Measurements from ENCODE around the gene SPI1.
A peak's percentile ranks its signal among the peaks of the same experiment; 100 is the strongest.

The SPI1 gene

GRCh38 chr11:47378010-47378835 lies at the start of gene SPI1:
SPI1 (minus strand) TSS chr11:47378547; CDS start chr11:47378353, 194 bp downstream.
- DNase-seq: no peak

DNA sequence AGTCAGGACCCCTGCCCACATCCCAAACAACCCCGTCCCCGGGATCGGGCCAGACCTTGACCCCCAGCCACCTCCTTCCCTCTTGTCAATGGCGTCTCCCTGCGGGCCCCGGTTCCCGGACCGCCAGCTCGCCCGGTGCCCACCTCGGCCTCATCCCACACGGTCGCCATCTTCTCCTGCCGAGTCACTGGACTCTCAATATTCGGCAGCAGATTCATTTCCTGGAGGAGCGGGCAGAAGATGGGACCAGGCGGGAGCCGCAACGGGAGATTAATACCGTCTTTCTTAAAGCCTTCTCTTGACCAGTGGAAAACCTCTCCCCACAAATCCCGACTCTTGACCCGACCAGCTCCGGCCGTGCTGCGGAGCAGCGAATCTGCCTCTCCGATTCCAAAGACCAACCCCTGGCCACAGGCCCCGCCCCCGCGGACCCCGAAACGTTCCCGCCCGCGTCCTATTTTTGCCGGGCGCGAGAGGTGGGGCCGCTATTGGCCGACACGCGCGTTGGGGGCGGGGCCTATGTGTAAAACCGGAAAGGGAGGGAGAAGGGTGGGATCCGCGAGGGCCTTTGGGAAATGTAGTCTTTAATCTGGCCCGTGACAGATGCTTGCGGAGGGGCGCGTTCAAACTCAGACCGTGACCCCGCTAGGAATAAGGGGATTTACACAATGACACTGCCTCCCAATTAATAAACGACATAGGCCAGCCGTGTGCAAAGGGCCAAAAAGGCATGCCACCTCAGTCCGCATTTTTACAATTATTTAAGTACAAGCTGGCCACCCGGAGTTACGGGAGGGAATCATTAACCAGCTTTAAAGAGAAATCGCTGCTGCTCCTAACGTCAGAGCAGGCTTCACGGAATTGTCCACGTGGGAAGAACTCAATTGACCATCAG lies 48.0 kb upstream of the SPI1 start, which contains the start of gene PSMC3:
PSMC3 (minus strand) TSS at position 378 of the 895 bp plus-strand sequence; CDS start at position 218, 160 bp downstream.
- DNase-seq: peak; percentile 90

GRCh38 chr11:47425611-47426010 lies 47.3 kb upstream of the SPI1 start:
- DNase-seq: no peak

- no peak for DNase-seq
Measured at GRCh38 chr11:47418454-47419259, 40.3 kb upstream of the SPI1 start.

GRCh38 chr11:47417712-47418111 lies 39.4 kb upstream of the SPI1 start:
- no peak for DNase-seq

- no peak for DNase-seq
Measured at GRCh38 chr11:47415949-47416472, 37.7 kb upstream of the SPI1 start.

DNA sequence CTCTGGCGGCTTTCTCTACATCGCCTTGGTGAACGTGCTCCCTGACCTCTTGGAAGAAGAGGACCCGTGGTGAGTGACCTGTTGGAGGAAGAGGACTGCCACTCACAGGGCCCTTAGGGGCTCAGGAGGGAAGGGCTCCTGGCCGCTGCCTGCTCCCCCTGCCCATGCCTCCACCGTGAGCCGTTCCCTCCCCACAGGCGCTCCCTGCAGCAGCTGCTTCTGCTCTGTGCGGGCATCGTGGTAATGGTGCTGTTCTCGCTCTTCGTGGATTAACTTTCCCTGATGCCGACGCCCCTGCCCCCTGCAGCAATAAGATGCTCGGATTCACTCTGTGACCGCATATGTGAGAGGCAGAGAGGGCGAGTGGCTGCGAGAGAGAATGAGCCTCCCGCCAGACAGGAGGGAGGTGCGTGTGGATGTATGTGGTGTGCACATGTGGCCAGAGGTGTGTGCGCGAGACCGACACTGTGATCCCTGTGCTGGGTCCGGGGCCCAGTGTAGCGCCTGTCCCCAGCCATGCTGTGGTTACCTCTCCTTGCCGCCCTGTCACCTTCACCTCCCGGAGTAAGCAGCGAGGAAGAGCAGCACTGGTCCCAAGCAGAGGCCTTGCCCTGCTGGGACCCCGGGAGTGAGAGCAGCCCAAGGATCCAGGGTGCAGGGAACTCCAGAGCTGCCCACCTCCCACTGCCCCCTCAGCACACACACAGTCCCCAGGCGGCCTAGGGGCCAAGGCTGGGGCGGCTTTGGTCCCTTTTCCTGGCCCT lies 36.9 kb upstream of the SPI1 start:
- DNase-seq: no peak

DNA sequence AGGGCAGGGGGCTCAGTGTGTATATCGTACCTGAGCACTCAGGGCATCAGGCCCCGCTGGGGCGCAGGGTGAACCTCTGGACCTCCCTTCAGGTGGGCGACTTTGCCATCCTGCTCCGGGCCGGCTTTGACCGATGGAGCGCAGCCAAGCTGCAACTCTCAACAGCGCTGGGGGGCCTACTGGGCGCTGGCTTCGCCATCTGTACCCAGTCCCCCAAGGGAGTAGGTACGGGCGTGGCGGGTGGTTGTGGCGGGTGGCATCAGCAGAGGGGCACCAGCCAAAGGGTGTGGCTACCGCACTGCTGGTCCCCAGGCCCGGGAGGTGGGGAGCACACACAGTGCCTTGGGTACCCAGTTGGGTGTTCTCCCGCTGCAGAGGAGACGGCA lies 36.3 kb upstream of the SPI1 start:
- no peak for DNase-seq

- no peak for DNase-seq
Measured at GRCh38 chr11:47413908-47414684, 35.7 kb upstream of the SPI1 start.

GRCh38 chr11:47413351-47413750 lies 35.0 kb upstream of the SPI1 start:
- DNase-seq: no peak

DNA sequence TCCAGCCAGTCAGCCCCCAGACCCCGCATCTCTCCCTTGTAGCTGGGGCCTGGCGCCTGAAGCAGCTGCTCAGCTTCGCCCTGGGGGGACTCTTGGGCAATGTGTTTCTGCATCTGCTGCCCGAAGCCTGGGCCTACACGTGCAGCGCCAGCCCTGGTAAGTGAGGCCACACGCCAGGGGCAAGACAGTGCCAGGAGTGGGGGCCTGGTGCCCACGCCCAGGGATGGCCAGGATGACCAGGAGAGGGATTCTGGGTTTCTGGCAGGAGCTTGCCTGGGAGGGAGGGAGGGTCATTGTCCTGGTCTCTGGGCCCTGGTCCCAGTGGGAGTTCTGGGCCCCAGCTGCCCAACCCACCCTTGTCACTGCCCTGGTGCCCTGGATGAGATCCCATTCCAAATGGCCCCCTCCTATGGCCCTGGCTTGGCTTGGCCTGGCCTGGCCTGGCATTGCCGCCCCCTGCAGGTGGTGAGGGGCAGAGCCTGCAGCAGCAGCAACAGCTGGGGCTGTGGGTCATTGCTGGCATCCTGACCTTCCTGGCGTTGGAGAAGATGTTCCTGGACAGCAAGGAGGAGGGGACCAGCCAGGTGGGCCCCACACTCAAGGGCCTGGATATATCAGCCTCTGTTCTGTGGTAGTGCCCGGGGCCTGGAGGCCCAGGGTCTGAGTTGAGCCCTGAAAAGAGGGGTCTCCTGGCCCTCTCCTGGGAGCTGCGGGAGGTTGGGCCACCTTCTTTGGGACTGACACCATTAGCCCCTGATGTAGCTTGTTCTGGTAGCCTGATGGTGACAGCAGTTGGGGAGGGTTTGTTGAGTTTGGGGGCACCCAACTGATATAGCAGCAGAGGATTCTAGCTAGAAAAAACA lies 33.8 kb upstream of the SPI1 start:
- no peak for DNase-seq

DNA sequence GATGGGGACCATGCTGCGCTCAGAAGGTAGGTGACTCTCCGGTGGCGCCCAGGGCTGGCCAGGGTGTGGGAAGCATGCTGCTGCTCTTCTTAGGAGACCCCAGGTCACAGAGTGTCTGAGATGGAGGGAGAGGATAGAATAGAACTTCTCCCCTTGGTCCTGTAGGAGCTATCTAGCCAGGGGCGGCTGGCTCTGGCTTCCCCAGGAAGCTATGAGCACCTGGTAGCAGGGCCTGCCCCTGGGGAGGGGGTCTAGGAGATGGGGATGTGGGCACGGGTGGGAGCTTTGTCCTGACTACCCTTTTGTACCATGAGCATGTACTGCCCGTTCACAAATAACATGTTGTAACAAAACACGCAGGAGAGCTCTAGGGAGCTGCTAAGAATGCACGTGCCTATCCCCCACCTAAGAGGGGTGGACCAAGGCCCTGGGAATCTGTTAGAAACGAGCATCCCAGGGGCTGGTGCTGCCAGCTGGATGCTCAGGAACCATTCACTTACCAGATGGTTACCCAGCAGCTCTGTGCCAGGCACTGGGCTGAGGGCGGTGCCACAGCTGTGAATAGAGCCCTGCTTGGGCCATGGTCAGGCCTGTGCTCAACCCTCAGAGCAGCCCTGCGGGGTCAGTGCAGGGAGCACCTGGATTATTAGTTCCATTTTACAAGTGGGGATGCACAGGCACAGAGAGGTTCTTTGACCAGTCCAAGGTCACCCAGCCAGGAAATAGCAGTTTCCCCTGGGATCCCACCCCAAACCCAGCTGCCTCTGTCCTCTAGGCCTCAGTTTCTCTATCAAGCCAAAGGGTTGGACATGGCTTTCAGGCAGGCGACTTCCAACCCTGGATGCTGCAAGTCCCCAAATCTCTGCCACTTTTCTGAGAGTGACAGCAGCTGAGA lies 32.3 kb upstream of the SPI1 start:
- DNase-seq: no peak

DNA sequence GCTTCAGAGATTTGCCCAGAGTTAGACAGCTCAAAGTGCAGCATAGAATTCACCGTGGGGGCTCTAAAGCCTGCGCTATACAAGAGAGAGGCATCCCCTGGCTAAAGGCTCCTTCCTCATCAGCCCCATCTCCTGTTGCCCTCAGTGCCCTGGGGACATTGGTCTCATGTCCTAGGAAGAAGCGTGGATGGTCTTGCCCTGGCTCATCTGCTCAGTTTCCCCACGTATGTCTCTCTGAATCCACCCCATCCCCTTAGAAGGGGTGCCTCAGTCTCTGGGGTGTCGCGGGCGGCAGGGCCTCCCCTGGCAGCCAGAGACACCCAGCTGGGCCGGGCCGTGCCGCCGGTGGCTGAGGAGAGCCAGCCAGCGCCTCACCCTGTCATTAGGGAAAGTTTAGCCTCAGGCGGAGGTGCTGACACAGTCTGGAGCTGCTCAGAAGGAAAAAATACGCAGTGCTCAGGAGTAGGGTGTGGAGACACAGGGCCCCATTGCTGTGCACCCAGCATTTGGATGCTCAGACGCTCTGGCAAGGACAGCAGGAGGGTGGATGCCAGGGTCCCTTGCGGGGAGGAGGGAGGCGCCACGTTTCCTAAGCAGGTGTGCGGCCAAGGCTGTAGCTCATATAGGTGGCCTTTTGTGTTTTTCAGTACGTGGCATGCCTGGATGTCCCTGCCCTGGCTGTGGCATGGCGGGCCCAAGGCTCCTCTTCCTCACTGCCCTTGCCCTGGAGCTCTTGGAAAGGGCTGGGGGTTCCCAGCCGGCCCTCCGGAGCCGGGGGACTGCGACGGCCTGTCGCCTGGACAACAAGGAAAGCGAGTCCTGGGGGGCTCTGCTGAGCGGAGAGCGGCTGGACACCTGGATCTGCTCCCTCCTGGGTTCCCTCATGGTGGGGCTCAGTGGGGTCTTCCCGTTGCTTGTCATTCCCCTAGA lies 31.4 kb upstream of the SPI1 start:
- DNase-seq: no peak

DNA sequence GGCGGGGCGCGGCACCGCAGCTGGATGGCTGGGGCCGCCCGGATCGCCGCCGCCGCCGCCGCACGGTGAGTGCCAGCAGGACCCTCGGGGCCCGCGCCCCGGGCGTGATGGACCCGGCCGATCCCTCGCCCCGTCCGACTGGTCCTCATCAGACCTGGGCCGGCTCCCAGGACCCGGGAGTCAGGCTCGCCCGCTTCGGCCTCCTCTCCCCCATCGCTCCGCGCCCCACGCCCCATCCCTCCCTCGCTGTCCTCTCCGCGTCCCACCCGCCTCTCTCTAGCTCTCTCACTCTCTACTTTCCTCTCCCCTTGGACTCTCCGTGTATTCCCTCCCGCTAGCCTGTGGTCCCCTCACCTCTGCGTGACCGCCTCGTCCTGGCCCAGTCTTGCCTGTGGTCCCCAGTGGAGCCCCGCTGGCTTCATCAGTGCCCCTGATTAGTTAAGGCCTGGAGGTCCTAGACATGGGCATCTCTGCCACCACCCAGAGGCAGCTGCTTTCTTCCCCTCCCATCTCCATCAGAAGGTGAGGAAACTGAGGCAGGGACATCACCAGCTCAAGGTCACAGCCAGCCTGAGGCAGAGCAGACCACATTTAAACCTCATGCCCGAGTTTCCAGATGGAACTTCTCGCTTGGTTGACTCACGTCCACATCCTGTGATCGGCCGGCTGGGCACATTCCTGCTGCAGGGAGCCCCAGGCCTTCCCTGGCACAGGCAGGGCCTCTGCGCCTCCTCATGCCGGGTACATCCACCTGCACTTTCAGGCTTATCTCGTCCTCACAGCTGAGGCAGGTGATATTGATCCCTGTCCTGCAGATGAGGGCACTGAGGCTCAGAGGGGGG lies 30.5 kb upstream of the SPI1 start:
- DNase-seq: no peak

- peak; percentile 85 for DNase-seq
Measured at GRCh38 chr11:47407746-47408590, 29.6 kb upstream of the SPI1 start, which contains the start of gene SLC39A13. SLC39A13 (plus strand) TSS chr11:47408590; CDS start chr11:47410095, 1,505 bp downstream.
